Ecto neural progenitor cell (in vitro differentiated cells): ENCODE data around the gene RAB17.

ENCODE experiments used
- DNase-seq: peaks from one replicate; pipeline ENCODE4 v3.0.0-alpha.2; 2018; ENCODE audit warnings: low spot score

Gene RAB17

GRCh38 chr2:237538901-237539300, 51.6 kb downstream of the RAB17 start:
- peak; percentile 39 for DNase-seq

GRCh38 chr2:237538001-237538720, 52.4 kb downstream of the RAB17 start:
- peak; percentile 39 for DNase-seq

GRCh38 chr2:237536617-237537016, 53.9 kb downstream of the RAB17 start:
- no peak for DNase-seq

- no peak for DNase-seq
These were observed 54.5 kb downstream of the RAB17 start for GRCh38 chr2:237536083-237536415.

- DNase-seq = no peak
These were observed 55.0 kb downstream of the RAB17 start for GRCh38 chr2:237535385-237536082.

GRCh38 chr2:237534380-237534779, 56.2 kb downstream of the RAB17 start:
- no peak for DNase-seq

GRCh38 chr2:237533668-237534161, 56.8 kb downstream of the RAB17 start:
- DNase-seq = no peak

- DNase-seq = no peak
These were observed 58.4 kb downstream of the RAB17 start for GRCh38 chr2:237532160-237532559.

- no peak for DNase-seq
These were observed 59.8 kb downstream of the RAB17 start for GRCh38 chr2:237530472-237531433.

- no peak for DNase-seq
These were observed 60.8 kb downstream of the RAB17 start for GRCh38 chr2:237529452-237530402.

GRCh38 chr2:237527766-237528165, 62.8 kb downstream of the RAB17 start:
- DNase-seq = no peak

- no peak for DNase-seq
These were observed 63.3 kb downstream of the RAB17 start for GRCh38 chr2:237527233-237527632.

GRCh38 chr2:237525559-237526157, 64.9 kb downstream of the RAB17 start:
- DNase-seq = no peak

GRCh38 chr2:237524631-237525030, 65.9 kb downstream of the RAB17 start:
- DNase-seq = no peak
